Liver (tissue), 9 donors: ENCODE results near the gene CDON. TPM values are rescaled to one million over a fixed set of nuclear protein-coding genes. Genes with fewer than 3 reads are reported as not detected.

ENCODE experiments used
- DNase-seq: peaks from one replicate; pipeline ENCODE4 v3.0.0-alpha.2; 2017; ENCODE audit warnings: low spot score
- H3K27ac ChIP-seq, 2 donors: one replicate each; pipeline ENCODE4 v1.7.0; 2013; ENCODE audit warnings: inconsistent platforms in 2 of 2, low read length in 2 of 2, control low read depth in 1 of 2, low read depth in 1 of 2, mild to moderate bottlenecking in 1 of 2
- H3K27me3 ChIP-seq, 4 donors: one replicate each; pipeline versions ENCODE4 v1.6.1 to v1.7.0; 2013; ENCODE audit warnings: low read length in 3 of 4, inconsistent platforms in 1 of 4, mild to moderate bottlenecking in 1 of 4, moderate library complexity in 1 of 4; ENCODE audit not compliant: control insufficient read depth in 4 of 4, insufficient read depth in 4 of 4
- H3K36me3 ChIP-seq, 4 donors: one replicate each; pipeline versions ENCODE4 v1.6.1 to v1.7.0; 2013; ENCODE audit warnings: low read length in 3 of 4, mild to moderate bottlenecking in 3 of 4, low read depth in 1 of 4, moderate library complexity in 1 of 4; ENCODE audit not compliant: control insufficient read depth in 4 of 4, insufficient read depth in 3 of 4
- H3K4me1 ChIP-seq, 4 donors: one replicate each; pipeline versions ENCODE4 v1.6.1 to v1.7.0; 2013; ENCODE audit warnings: low read length in 3 of 4, mild to moderate bottlenecking in 3 of 4, moderate library complexity in 1 of 4; ENCODE audit not compliant: control insufficient read depth in 4 of 4, insufficient read depth in 4 of 4
- H3K4me3 ChIP-seq, 3 donors: one replicate each; pipeline versions ENCODE4 v1.6.1 to v1.7.0; 2013; ENCODE audit warnings: low read length in 3 of 3, control low read depth in 1 of 3, low read depth in 1 of 3, mild to moderate bottlenecking in 1 of 3
- H3K9ac ChIP-seq, 2 donors: one replicate each; pipeline ENCODE4 v1.7.0; 2013; ENCODE audit warnings: low read length in 2 of 2, mild to moderate bottlenecking in 2 of 2, moderate library complexity in 2 of 2, control low read depth in 1 of 2, low read depth in 1 of 2
- H3K9me3 ChIP-seq, 4 donors: one replicate each; pipeline versions ENCODE4 v1.6.1 to v1.7.0; 2013; ENCODE audit warnings: low read length in 3 of 4; ENCODE audit not compliant: control insufficient read depth in 4 of 4
- ATF3 ChIP-seq: IDR thresholded peaks from 2 replicates; pipeline ENCODE4 v1.6.1; 2016; ENCODE audit warnings: antibody characterized with exemption
- CTCF ChIP-seq: fragments of 150-350 bp; IDR thresholded peaks from 2 replicates; pipeline ENCODE4 v1.5.1; 2017; ENCODE audit warnings: improper control_type of control experiment, low read depth, low read length; ENCODE audit not compliant: missing input control
- EGR1 ChIP-seq, 2 donors: IDR thresholded peaks; 2 replicates each; pipeline ENCODE4 v1.6.1; 2016 to 2018; ENCODE audit warnings: antibody characterized with exemption in 2 of 2, low read depth in 2 of 2
- FOXA1 ChIP-seq: IDR thresholded peaks from 2 replicates; pipeline ENCODE4 v1.6.1; 2016; ENCODE audit warnings: antibody characterized with exemption
- FOXA2 ChIP-seq: IDR thresholded peaks from 2 replicates; pipeline ENCODE4 v1.6.1; 2016; ENCODE audit warnings: antibody characterized with exemption
- GABPA ChIP-seq, 2 donors: IDR thresholded peaks in 1 of 2; conservative IDR thresholded peaks in 1 of 2; 2 replicates each; pipeline ENCODE4 v1.6.1; 2016; ENCODE audit warnings: antibody characterized with exemption in 2 of 2, mild to moderate bottlenecking in 1 of 2, moderate library complexity in 1 of 2
- HNF4A ChIP-seq, 2 donors: conservative IDR thresholded peaks; 2 replicates each; pipeline ENCODE4 v1.6.1; 2016; ENCODE audit warnings: antibody characterized with exemption in 2 of 2, mild to moderate bottlenecking in 2 of 2
- HNF4G ChIP-seq: IDR thresholded peaks from 2 replicates; pipeline ENCODE4 v1.6.1; 2016; ENCODE audit warnings: antibody characterized with exemption
- JUND ChIP-seq, 2 donors: IDR thresholded peaks; 2 replicates each; pipeline ENCODE4 v1.6.1; 2016; ENCODE audit warnings: antibody characterized with exemption in 2 of 2
- MAX ChIP-seq: IDR thresholded peaks from 2 replicates; pipeline ENCODE4 v1.6.1; 2016; ENCODE audit warnings: antibody characterized with exemption
- NR2F2 ChIP-seq: IDR thresholded peaks from 2 replicates; pipeline ENCODE4 v1.6.1; 2016; ENCODE audit warnings: antibody characterized with exemption
- RAD21 ChIP-seq, 2 donors: IDR thresholded peaks; 2 replicates each; pipeline ENCODE4 v1.6.1; 2016; ENCODE audit warnings: antibody characterized with exemption in 2 of 2, mild to moderate bottlenecking in 2 of 2
- REST ChIP-seq: IDR thresholded peaks from 2 replicates; pipeline ENCODE4 v1.6.1; 2016; ENCODE audit warnings: antibody characterized with exemption, mild to moderate bottlenecking
- RXRA ChIP-seq, 2 donors: IDR thresholded peaks; 2 replicates each; pipeline ENCODE4 v1.6.1; 2017 to 2018; ENCODE audit warnings: antibody characterized with exemption in 2 of 2, mild to moderate bottlenecking in 1 of 2
- SP1 ChIP-seq: IDR thresholded peaks from 2 replicates; pipeline ENCODE4 v1.6.1; 2018; ENCODE audit warnings: antibody characterized with exemption, mild to moderate bottlenecking
- YY1 ChIP-seq: IDR thresholded peaks from 2 replicates; pipeline ENCODE4 v1.6.1; 2016; ENCODE audit warnings: antibody characterized with exemption, mild to moderate bottlenecking
- WGBS: extraction: QIAGEN DNeasy Blood & Tissue Kit; methylation state at CpG from one replicate; pipeline ENCODE4 v1.1.7; 2013; 5-methylcytosine and 5-hydroxymethylcytosine counted together
- polyA plus RNA-seq, 2 donors: library from polyadenylated mRNA; stranded (reverse) in 1 of 2; unstranded in 1 of 2; fragments of 200-250 nt in 1 of 2; fragments of >200 nt in 1 of 2; fragmentation: Nextera tagmentation in 1 of 2; extraction: Ambion mirVana in 1 of 2; gene quantifications; one replicate each; pipeline versions ENCODE4 v1.2.1 to v1.2.3, GENCODE V29; 2013 to 2015
- total RNA-seq, 2 donors: library from RNA; depleted of rRNA; stranded (reverse); fragments of >200 nt; gene quantifications; one replicate each; pipeline ENCODE4 v1.2.3, GENCODE V29; 2014
- donor health status: healthy.
- donor health status: healthy.
- donor health status: healthy.
- donor health status: healthy.
- donor health status: healthy.

CDON gene
- total and polyA plus RNA-seq, 4 donors, result 0.69 to 7.4 (median 3.9) TPM

GRCh38 chr11:126076641-126077040, 14.0 kb upstream of the CDON start:
- no peak overlapping the region for H3K4me3 ChIP-seq
- TF ChIP-seq SP1 (no peak), NR2F2 (no peak), EGR1 (IDR thresholded peaks at IDR 0.05; ENCODE audit: low read depth in 2 of 2) (no peak), YY1 (no peak), RXRA (IDR thresholded peaks at IDR 0.05) (no peak)
- H3K9ac ChIP-seq, result no peak overlapping the region
- H3K9me3 ChIP-seq, result no peaks in the 10 kb centered on the region
- H3K36me3 ChIP-seq, result no peaks in the 10 kb centered on the region
- H3K27ac ChIP-seq, result no peak overlapping the region
- H3K27me3 ChIP-seq, result no peaks in the 10 kb centered on the region
- DNase-seq, result no peak
- WGBS, result 86% methylated on average over 1 of the region's 1 CpG
- peaks cover 3 to 13% (median 12%) of the 10 kb centered on the region in 4 donors for H3K4me1 ChIP-seq

GRCh38 chr11:126072801-126073594, 10.3 kb upstream of the CDON start:
- Histone ChIP-seq H3K27ac (no peak overlapping the region), H3K4me3 (no peak overlapping the region), H3K9me3 (no peaks in the 10 kb centered on the region), H3K4me1 (peaks cover 0 to 5% (median 3%) of the 10 kb centered on the region in 4 donors), H3K27me3 (no peaks in the 10 kb centered on the region), H3K36me3 (no peaks in the 10 kb centered on the region), H3K9ac (no peak overlapping the region)
- TF ChIP-seq HNF4G (no peak), GABPA (IDR thresholded peaks at IDR 0.05 in 1 of 2, conservative IDR thresholded peaks at IDR 0.05 in 1 of 2) (no peak), FOXA1 (no peak), ATF3 (no peak), MAX (no peak)
- 85% methylated on average over 9 of the region's 9 CpGs for WGBS
- DNase-seq, result no peak

GRCh38 chr11:126072141-126072741, 9.6 kb upstream of the CDON start:
- H3K4me3 ChIP-seq, result no peak overlapping the region
- WGBS, result 64% methylated on average over 5 of the region's 5 CpGs
- TF ChIP-seq RAD21 (IDR thresholded peaks at IDR 0.05), result peak in 1 of 2 donors; percentile 13
- TF ChIP-seq FOXA2, result no peak
- no peak overlapping the region for H3K27ac ChIP-seq
- no peaks in the 10 kb centered on the region for H3K27me3 ChIP-seq
- no peaks in the 10 kb centered on the region for H3K9me3 ChIP-seq
- no peaks in the 10 kb centered on the region for H3K36me3 ChIP-seq
- H3K9ac ChIP-seq, result no peak overlapping the region
- H3K4me1 ChIP-seq, result peaks cover 0 to 5% (median 3%) of the 10 kb centered on the region in 4 donors
- no peak for DNase-seq

- peak overlapping the region in 1 of 2 donors; percentile 53 for H3K9ac ChIP-seq
- peak overlapping the region; percentile 77 to 90 for H3K27ac ChIP-seq
- DNase-seq, result no peak
- H3K27me3 ChIP-seq, result no peaks in the 10 kb centered on the region
- H3K4me1 ChIP-seq, result peaks cover 8 to 20% (median 20%) of the 10 kb centered on the region in 4 donors
- H3K9me3 ChIP-seq, result no peaks in the 10 kb centered on the region
- no peaks in the 10 kb centered on the region for H3K36me3 ChIP-seq
- TF ChIP-seq RAD21 (IDR thresholded peaks at IDR 0.05) (peak; percentile 44 to 56), JUND (IDR thresholded peaks at IDR 0.05) (no peak), RXRA (IDR thresholded peaks at IDR 0.05) (peak; percentile 69 to 73), HNF4G (peak; percentile 36), HNF4A (conservative IDR thresholded peaks at IDR 0.05) (peak; percentile 75 to 76), SP1 (peak; percentile 74), GABPA (IDR thresholded peaks at IDR 0.05 in 1 of 2, conservative IDR thresholded peaks at IDR 0.05 in 1 of 2) (no peak), MAX (no peak), REST (peak; percentile 50), CTCF (no peak)
- peak overlapping the region in 2 of 3 donors; percentile 50 to 91 for H3K4me3 ChIP-seq
- 9% methylated on average over 10 of the region's 10 CpGs for WGBS
These were observed 814 bp upstream of the CDON start for GRCh38 chr11:126063507-126063852.
